ENCODE data around the gene ISCU.

- TF ChIP-seq CTCF (IDR thresholded peaks at IDR 0.05; ENCODE audit: low read depth, low read length) (no peak), MYC (IDR thresholded peaks at IDR 0.05; ENCODE audit: low read depth, low read length) (no peak), POLR2A (IDR thresholded peaks at IDR 0.05; ENCODE audit: extremely low read depth, insufficient read length) (no peak), MAX (IDR thresholded peaks at IDR 0.05; ENCODE audit: low read depth, low read length) (no peak)
These were observed 1.4 kb downstream of the ISCU start for GRCh38 chr12:108563804-108564151.
